ENCODE measurements around the gene UGT2B15.
"Not testable (repeated sequence)": the region's sequence is repeated elsewhere in the genome, so short reads cannot be mapped to it uniquely, and the experiment has no call there.

Gene UGT2B15

GRCh38 chr4:68670479-68670939, at the start of gene UGT2B15:
UGT2B15 (minus strand) TSS chr4:68670652; CDS start chr4:68670618, 34 bp downstream.
- not testable (repeated sequence) for DNase-seq

DNA sequence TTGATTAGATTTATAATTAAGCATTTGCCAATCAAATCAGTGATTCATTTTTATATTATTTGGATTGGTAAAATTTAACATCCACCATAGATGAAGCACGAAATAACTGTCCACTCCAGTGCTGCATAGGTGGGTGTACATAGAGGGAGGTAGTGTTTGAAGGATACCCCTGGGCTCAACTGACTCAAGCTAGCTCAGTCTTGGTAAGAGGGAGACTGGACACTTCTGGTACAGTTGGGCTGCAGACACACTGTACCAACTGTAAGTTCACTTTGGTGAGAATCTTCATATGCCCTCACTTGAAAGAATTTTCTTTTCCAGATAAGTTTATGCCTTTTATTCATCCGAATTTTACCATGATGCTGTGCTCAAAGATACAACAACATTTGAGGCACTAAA, 48.6 kb upstream of the UGT2B15 start:
- DNase-seq, result no peak

GRCh38 chr4:68718447-68719074, 48.1 kb upstream of the UGT2B15 start:
- no peak for DNase-seq

DNA sequence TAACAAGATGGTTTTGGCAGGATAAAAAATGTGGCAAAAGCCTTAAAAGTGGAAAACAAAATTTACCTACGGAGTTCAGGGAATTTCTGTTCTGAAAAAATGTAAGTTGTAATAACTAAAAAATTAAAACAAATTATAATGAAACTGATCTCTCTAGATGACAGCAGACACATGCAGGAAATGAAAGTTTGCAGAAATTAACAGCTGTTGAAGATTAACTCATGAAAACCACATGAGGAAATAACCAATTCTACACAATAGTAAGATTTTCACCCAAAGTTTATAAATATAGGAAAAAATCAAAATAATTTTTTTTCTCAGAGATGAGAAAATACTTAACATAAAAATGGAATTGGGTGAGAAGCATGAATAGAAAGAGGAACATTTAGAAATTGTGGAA, 47.5 kb upstream of the UGT2B15 start:
- no peak for DNase-seq

DNA sequence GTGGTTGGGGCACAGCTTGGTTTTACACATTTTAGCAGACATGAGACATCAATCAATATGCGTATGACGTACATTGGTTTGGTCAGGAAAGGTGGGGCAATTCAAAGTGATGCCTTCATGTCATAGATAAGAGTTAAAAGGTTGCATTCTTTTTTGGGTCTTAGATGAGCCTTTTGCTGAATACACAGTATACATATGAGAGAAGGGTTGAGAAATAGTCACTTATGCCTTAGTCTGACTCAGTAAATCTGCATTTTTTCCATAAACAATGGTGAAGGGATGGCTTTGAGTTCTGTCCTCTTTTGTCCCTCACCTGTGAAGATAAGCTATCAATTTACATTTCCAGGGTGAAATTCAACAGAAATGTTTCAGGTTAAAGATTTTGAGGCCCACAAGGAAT, 43.9 kb upstream of the UGT2B15 start:
- DNase-seq, result no peak

GRCh38 chr4:68712207-68712606, 41.8 kb upstream of the UGT2B15 start:
- DNase-seq, result no peak

DNA sequence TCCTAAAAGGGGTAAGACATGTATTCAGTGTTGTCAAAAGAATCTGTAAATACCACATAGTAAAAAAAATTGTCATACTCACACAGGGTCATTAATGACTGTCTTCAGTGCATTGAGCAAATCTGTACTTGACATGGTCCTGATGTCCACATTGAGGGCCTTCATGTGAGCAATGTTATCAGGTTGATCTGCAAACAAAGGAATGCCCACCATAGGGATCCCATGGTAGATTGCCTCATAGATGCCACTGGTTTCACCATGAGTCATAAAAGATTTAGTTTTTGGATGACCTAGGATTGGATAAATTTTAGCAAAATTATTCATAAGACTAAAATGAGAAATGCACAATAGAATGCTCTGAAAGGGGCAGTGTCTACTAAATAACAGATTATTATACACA, 38.1 kb upstream of the UGT2B15 start:
- no peak for DNase-seq

- not testable (repeated sequence) for DNase-seq
Measured at GRCh38 chr4:68703168-68703567, 32.7 kb upstream of the UGT2B15 start.

- DNase-seq, result no peak
Measured at GRCh38 chr4:68700152-68700551, 29.7 kb upstream of the UGT2B15 start.

DNA sequence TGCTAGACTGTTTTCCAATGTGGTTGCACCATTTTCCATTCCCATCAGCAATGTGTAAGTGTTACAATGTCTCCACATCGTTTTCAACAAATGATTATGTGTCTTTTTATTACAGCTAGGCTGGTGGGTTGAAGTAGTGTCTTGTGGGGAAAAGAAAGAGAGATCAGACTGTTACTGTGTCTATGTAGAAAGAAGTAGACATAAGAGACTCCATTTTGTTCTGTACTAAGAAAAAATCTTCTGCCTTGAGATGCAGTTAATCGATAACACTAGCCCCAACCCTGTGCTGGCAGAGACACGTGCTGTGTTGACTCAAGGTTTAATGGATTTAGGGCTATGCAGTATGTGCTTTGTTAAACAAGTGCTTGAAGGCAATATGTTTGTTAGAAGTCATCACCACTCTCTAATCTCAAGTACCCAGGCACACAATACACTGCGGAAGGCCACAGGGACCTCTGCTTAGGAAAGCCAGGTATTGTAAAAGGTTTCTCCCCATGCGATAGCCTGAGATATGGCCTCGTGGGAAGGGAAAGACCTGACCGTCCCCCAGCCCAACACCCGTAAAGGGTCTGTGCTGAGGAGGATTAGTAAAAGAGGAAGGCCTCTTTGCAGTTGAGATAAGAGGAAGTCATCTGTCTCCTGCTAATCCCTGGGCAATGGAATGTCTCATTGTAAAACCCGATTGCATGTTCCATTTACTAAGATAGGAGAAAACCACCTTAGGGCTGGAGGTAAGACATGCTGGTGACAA, 23.0 kb upstream of the UGT2B15 start:
- DNase-seq, result no peak

DNA sequence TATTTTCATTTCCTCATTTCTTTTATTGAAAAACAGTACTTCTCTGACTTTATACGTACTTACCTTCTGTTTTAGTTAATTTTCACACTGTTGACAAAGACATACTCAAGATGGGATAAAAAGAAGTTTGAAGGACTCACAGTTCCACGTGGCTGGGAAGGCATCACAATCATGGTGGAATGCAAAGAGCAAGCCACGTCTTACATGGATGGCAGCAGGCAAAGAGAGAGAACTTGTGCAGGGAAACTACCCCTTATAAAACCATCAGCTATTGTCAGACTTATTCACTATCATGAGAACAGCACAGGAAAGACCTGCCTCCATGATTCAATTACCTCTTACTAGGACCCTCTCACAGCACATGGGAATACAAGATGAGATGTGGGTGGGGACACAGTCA, 20.7 kb upstream of the UGT2B15 start:
- DNase-seq, result no peak

DNA sequence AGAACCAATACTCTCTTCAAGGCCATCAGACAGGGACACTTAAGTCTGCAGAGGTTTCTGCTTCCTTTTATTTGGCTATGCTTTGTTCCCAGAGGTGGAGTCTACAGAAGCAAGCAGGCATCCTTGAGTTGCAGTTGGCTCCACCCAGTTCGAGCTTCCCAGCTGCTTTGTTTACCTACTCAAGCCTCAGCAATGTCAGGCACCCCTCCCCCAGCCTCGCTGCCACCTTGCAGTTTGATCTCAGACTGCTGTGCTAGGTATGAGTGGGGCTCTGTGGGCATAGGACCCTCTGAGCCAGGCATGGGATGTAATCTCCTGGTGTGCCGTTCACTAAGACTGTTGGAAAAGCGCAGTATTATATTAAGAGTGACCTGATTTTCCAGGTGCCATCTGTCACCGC, 12.6 kb upstream of the UGT2B15 start:
- no peak for DNase-seq

DNA sequence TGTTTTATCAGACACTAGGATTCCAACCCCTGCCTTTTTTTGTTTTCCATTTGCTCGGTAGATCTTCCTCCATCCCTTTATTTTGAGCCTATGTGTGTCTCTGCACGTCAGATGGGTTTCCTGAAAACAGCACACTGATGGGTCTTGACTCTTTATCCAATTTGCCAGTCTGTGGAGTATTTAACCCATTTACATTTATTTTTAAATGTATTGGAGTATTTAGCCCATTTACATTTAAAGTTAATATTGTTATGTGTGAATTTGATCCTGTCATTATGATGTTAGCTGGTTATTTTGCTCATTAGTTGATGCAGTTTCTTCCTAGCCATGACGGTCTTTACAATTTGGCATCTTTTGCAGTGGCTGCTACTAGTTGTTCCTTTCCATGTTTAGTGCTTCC, 10.8 kb upstream of the UGT2B15 start:
- DNase-seq, result not testable (repeated sequence)

DNA sequence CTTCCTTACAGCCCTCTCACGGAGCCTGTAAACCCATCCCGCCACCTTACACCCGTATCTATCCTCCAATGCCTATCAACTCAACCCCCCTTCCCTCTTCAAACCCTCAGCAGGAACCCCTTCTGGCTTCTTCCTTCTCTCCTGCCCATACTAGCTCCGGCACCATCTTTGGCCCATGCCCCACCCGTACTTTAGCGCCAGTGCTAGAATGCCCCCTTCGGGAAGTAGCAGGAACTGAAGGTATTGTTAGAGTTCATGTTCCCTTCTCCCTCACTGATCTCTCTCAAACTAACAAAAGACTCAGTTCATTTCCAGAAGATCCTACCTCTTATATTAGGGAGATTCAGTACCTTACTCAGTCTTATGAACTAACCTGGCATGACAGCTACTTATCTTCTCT, 2.7 kb upstream of the UGT2B15 start:
- DNase-seq, result no peak

DNA sequence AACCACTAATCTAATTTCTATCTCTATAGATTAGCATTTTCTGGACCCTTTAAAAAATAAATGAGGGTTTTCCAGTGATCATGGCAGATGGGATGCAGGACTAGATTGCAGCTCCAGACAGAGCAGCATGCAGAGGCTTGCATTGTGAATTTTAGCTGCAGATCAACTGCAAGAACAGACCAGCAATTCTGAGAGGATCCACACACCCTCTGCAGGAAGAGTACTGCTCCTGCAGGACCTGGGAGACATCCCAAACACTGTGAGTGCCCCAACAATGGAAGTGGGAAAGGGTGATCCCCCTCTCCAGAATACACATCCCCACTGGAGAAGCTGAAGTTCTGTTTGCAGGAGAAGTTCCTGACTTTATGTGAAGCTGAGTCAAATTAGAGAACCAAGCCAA, 765 bp upstream of the UGT2B15 start:
- DNase-seq, result not testable (repeated sequence)

DNA sequence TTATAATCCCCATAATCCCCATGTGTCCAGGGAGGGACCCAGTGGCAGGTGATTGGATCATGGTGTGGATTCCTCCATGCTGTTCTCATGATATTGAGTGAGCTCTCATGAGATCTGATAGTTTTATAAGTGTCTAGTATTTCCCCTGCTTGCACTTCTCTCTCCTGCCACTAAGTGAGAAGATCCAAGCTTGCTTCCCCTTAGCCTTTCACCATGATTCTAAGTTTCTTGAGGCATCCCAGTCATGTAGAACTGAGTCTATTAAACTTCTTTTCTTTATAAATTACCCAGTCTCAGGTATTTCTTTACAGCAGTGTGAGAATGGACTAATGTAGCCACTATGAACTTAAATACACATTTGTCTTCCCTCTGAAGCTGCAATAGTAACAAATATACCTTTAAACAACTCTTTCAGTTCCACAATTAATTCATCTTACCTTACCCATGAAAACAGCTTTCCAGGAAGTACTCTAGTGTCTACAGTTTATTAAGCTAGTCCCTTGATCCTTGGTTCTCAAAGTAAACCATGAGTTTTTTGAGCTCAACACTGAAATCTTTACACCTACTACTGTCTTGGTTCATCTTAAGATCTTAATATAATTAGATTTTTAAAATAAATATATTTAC, 1.8 kb downstream of the UGT2B15 start:
- not testable (repeated sequence) for DNase-seq

DNA sequence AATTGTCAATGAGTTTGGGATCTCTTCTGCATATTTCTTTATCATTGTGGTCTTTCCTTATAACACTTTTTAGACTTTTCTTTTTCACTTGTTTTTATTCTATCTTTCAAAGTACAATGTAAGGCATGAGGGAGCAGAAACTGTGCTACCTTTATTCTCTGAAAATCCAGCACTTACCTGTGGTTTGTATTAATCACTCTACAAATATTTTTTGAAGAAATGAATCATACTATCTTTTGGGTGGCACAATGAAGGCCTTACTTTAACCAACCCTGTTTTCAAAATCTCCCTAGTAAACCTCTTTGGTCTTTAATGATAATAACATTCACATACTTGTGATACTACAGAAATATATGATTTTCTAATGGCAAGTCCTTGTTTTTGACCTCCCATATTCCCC, 2.9 kb downstream of the UGT2B15 start:
- DNase-seq, result not testable (repeated sequence)

GRCh38 chr4:68664721-68665120, 5.7 kb downstream of the UGT2B15 start:
- not testable (repeated sequence) for DNase-seq

DNA sequence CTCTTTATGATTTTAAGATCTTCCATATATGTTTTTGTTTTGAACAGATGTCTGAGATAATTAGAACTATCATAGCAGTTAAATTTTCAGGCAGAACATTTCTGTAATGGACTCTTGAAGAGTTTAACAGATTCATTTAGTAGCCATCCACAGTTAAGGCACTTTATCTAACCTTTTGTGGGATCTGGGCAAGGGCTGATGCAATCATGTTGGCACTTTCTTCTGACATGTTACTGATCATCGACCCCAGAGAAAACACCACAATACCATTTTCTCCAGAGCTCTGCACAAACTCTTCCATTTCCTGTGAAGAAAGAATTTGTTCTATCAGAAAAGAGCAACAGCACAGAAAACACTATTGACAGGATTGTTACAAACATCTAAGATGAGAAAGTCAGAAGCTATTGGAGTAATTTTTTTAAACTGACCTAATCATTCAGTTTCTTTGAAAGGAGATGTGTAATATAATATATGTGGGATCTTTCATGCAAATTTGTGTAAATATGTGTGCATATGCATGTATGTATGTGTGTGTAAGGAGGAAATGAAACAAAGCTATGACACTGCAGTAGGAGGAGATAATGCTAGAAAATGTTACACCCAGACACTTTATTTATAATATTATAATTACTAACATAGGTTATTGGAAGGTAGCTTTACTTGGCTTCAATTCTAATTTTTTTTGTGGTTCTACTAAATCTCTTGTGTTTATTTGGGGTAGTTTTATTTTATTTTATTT, 7.4 kb downstream of the UGT2B15 start:
- not testable (repeated sequence) for DNase-seq

GRCh38 chr4:68658672-68659071, 11.8 kb downstream of the UGT2B15 start:
- DNase-seq, result no peak

- DNase-seq, result not testable (repeated sequence)
Measured at GRCh38 chr4:68657022-68657594, 13.3 kb downstream of the UGT2B15 start.

DNA sequence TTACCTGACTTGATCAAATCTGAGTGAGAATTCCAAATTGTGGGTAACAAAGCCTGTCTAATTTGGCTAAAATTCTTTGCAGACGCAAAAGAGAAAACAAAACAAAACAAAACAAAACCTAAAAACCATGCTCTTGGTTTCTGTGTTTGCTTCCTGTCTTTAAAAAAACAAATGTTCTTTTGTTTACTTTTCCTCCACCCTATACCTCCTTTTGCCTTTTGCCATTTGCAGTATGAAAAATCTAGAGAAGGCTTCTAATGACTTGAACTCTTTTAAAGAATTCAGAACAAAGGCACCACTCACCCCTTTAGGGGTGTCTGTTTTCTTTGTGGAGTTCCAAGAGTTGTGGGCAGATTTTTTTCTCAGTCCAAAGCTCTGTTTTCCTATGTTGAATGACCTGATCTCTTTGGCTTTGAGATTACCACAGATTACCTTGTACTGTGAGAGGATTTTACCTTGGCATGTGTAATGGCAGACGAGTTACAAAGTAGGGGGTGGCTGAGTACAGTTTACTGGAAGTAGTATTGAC, 13.9 kb downstream of the UGT2B15 start:
- DNase-seq, result not testable (repeated sequence)
